Measurements from ENCODE around the gene COG8.

DNA sequence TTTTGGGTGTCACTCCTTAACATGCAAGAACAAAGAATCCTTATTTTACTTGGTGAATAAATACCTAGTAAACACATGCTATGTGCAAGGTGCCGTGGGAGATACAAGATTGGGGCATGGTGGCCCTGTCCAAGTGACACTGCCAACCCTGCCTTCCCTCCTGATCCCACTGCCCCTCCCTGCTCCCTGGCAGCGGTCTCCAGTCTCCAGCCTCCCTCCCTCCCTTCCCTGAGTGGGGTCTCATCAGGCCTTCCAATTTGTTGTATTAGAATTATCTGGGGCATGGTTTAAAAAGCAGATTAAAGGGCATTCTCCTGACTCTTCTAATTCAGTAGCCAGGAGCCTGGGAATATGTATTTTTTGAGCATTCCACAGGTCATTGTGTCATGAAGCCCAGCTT is 24.7 kb upstream of the COG8 start:
- TF ChIP-seq POLR2A (IDR thresholded peaks at IDR 0.05) (no peak), EP300 (IDR thresholded peaks at IDR 0.05) (no peak)
- TF ChIP-seq, protein P1, sequence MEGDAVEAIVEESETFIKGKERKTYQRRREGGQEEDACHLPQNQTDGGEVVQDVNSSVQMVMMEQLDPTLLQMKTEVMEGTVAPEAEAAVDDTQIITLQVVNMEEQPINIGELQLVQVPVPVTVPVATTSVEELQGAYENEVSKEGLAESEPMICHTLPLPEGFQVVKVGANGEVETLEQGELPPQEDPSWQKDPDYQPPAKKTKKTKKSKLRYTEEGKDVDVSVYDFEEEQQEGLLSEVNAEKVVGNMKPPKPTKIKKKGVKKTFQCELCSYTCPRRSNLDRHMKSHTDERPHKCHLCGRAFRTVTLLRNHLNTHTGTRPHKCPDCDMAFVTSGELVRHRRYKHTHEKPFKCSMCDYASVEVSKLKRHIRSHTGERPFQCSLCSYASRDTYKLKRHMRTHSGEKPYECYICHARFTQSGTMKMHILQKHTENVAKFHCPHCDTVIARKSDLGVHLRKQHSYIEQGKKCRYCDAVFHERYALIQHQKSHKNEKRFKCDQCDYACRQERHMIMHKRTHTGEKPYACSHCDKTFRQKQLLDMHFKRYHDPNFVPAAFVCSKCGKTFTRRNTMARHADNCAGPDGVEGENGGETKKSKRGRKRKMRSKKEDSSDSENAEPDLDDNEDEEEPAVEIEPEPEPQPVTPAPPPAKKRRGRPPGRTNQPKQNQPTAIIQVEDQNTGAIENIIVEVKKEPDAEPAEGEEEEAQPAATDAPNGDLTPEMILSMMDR (IDR thresholded peaks at IDR 0.05): no peak
